Vagina (tissue), 2 donors: Measurements from ENCODE around the gene TMEM179.

Experiments used
- POLR2A ChIP-seq, 2 donors: fragments of 450-650 bp; IDR thresholded peaks; one replicate each; pipeline ENCODE4 v1.6.1; 2017; ENCODE audit warnings: antibody characterized with exemption in 2 of 2, mild to moderate bottlenecking in 2 of 2, moderate library complexity in 2 of 2
- POLR2AphosphoS5 ChIP-seq, 2 donors: sonication (generic); formaldehyde crosslinking; IDR thresholded peaks; one replicate each; pipeline ENCODE4 v1.9.0; 2017; ENCODE audit warnings: antibody characterized with exemption in 2 of 2, mild to moderate bottlenecking in 2 of 2, low read depth in 1 of 2; ENCODE audit not compliant: insufficient read depth in 1 of 2
- TF ChIP-seq, protein P1 (sequence below), 3 experiments: fragments of 450-650 bp in 2 of 3; fragments of 200-600 bp in 1 of 3; sonication (generic) in 1 of 3; IDR thresholded peaks; one replicate each; pipeline ENCODE4 v1.5.1; 2017 to 2019; ENCODE audit warnings: antibody characterized with exemption in 3 of 3, mild to moderate bottlenecking in 2 of 3, moderate library complexity in 2 of 3

DNA sequence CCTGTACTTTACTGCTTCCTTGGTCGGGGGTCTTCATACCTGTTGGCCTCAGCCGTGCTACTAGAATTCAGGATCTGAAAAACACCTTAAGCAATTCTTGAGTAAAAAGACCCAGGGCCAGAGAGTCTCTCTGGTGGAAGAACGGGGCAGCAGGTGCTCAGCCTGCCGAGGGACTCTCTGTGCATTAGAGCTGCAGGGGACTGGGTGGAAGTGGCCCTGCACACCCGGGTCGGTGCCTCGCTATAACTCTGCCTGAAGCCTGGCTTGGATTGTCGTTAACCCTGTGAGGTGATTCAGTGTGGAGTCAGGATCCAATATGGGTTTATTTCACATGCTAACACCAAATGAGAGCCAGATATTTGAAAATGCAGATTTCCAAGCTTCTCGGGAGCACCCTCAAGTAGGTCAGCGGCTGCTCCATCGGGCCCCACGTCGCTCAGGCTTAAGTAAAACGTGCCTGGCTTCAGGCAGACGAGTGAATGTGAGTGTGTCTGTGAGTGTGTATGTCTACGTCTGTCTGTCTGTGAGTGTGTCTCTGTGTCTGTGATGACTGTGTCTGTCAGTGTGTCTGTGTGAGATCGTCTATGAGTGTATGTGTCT is 60.1 kb downstream of the TMEM179 start:
- no peak for TF ChIP-seq POLR2A (IDR thresholded peaks at IDR 0.05)
- TF ChIP-seq, protein P1, sequence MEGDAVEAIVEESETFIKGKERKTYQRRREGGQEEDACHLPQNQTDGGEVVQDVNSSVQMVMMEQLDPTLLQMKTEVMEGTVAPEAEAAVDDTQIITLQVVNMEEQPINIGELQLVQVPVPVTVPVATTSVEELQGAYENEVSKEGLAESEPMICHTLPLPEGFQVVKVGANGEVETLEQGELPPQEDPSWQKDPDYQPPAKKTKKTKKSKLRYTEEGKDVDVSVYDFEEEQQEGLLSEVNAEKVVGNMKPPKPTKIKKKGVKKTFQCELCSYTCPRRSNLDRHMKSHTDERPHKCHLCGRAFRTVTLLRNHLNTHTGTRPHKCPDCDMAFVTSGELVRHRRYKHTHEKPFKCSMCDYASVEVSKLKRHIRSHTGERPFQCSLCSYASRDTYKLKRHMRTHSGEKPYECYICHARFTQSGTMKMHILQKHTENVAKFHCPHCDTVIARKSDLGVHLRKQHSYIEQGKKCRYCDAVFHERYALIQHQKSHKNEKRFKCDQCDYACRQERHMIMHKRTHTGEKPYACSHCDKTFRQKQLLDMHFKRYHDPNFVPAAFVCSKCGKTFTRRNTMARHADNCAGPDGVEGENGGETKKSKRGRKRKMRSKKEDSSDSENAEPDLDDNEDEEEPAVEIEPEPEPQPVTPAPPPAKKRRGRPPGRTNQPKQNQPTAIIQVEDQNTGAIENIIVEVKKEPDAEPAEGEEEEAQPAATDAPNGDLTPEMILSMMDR (IDR thresholded peaks at IDR 0.05), result no peak
- TF ChIP-seq POLR2AphosphoS5 (IDR thresholded peaks at IDR 0.05; ENCODE audit: insufficient read depth in 1 of 2, low read depth in 1 of 2), result no peak
